ENCODE data around the gene MEF2A.

MEF2A gene

GRCh38 chr15:99728916-99729315 is 163.1 kb downstream of the MEF2A start:
- TF ChIP-seq TSHZ2 (CRISPR knock-in tag; IDR thresholded peaks at IDR 0.05) (no peak), ARNTL (CRISPR knock-in tag; IDR thresholded peaks at IDR 0.05; ENCODE audit: borderline replicate concordance, low read depth) (no peak), ISL1 (CRISPR knock-in tag; IDR thresholded peaks at IDR 0.05) (no peak), POU6F1 (CRISPR knock-in tag; IDR thresholded peaks at IDR 0.05; ENCODE audit: borderline replicate concordance, low read depth) (no peak), BACH2 (CRISPR knock-in tag; IDR thresholded peaks at IDR 0.05; ENCODE audit: borderline replicate concordance) (no peak), TOX (CRISPR knock-in tag; IDR thresholded peaks at IDR 0.05; ENCODE audit: borderline replicate concordance) (no peak), PPARA (CRISPR knock-in tag; IDR thresholded peaks at IDR 0.05; ENCODE audit: borderline replicate concordance) (no peak), OSR1 (CRISPR knock-in tag; IDR thresholded peaks at IDR 0.05) (no peak), ZNF565 (CRISPR knock-in tag; conservative IDR thresholded peaks at IDR 0.05; ENCODE audit: low read depth) (no peak), PATZ1 (CRISPR knock-in tag; IDR thresholded peaks at IDR 0.05; ENCODE audit: borderline replicate concordance) (no peak), ZNF8 (CRISPR knock-in tag; IDR thresholded peaks at IDR 0.05) (no peak), CSRNP3 (CRISPR knock-in tag; IDR thresholded peaks at IDR 0.05) (no peak), SNAI2 (CRISPR knock-in tag; IDR thresholded peaks at IDR 0.05) (no peak), RARB (CRISPR knock-in tag; IDR thresholded peaks at IDR 0.05) (no peak)
- no peak for ATAC-seq

- TF ChIP-seq TCF4 (CRISPR knock-in tag; IDR thresholded peaks at IDR 0.05; ENCODE audit: borderline replicate concordance) (no peak), ESRRG (CRISPR knock-in tag; IDR thresholded peaks at IDR 0.05) (no peak), ISL1 (CRISPR knock-in tag; IDR thresholded peaks at IDR 0.05) (no peak), PATZ1 (CRISPR knock-in tag; IDR thresholded peaks at IDR 0.05; ENCODE audit: borderline replicate concordance) (no peak), POU6F1 (CRISPR knock-in tag; IDR thresholded peaks at IDR 0.05; ENCODE audit: borderline replicate concordance, low read depth) (no peak), ZC3H10 (CRISPR knock-in tag; IDR thresholded peaks at IDR 0.05) (no peak), ZFP3 (CRISPR knock-in tag; IDR thresholded peaks at IDR 0.05) (no peak), ZNF70 (CRISPR knock-in tag; IDR thresholded peaks at IDR 0.05) (no peak)
- ATAC-seq: no peak
Observed at GRCh38 chr15:99729327-99729726, 163.5 kb downstream of the MEF2A start.

GRCh38 chr15:99729920-99730319 is 164.1 kb downstream of the MEF2A start:
- ATAC-seq: no peak
- TF ChIP-seq ISL1 (CRISPR knock-in tag; IDR thresholded peaks at IDR 0.05) (no peak), ZNF70 (CRISPR knock-in tag; IDR thresholded peaks at IDR 0.05) (no peak), TOX (CRISPR knock-in tag; IDR thresholded peaks at IDR 0.05; ENCODE audit: borderline replicate concordance) (no peak), PPARA (CRISPR knock-in tag; IDR thresholded peaks at IDR 0.05; ENCODE audit: borderline replicate concordance) (no peak), CREB5 (CRISPR knock-in tag; IDR thresholded peaks at IDR 0.05; ENCODE audit: low read depth) (no peak), BACH2 (CRISPR knock-in tag; IDR thresholded peaks at IDR 0.05; ENCODE audit: borderline replicate concordance) (no peak), CSDC2 (CRISPR knock-in tag; IDR thresholded peaks at IDR 0.05) (no peak)
